Thyroid gland (tissue), 4 donors: ENCODE results near the gene CHN2. TPM values are rescaled to one million over a fixed set of nuclear protein-coding genes. Genes with fewer than 3 reads are reported as not detected.

ENCODE experiments used
- DNase-seq, 2 donors: peaks; one replicate each; pipeline ENCODE4 v3.0.0-alpha.2; 2019
- H3K27ac ChIP-seq, 3 donors: fragments of 200-600 bp; sonication (generic); 1 replicate in 2 of 3; 2 replicates in 1 of 3; pipeline ENCODE4 v1.5.1; 2016 to 2019; ENCODE audit warnings: mild to moderate bottlenecking in 1 of 3, moderate library complexity in 1 of 3
- H3K27me3 ChIP-seq: fragments of 200-600 bp; sonication (generic); one replicate; pipeline ENCODE4 v1.5.1; 2019
- H3K36me3 ChIP-seq, 2 donors: fragments of 200-600 bp; sonication (generic); one replicate each; pipeline ENCODE4 v1.5.1; 2016 to 2019
- H3K4me1 ChIP-seq, 2 donors: fragments of 200-600 bp; sonication (generic); one replicate each; pipeline ENCODE4 v1.5.1; 2017 to 2019
- H3K4me3 ChIP-seq, 3 donors: fragments of 200-600 bp; sonication (generic); replicated peaks in 1 of 3; 1 replicate in 2 of 3; 2 replicates in 1 of 3; pipeline ENCODE4 v1.5.1; 2016; ENCODE audit warnings: mild to moderate bottlenecking in 1 of 3
- H3K9me3 ChIP-seq: fragments of 200-600 bp; sonication (generic); one replicate; pipeline ENCODE4 v1.5.1; 2017
- POLR2A ChIP-seq, 2 donors: fragments of 450-650 bp; IDR thresholded peaks; one replicate each; pipeline ENCODE4 v1.6.1; 2017; ENCODE audit warnings: antibody characterized with exemption in 2 of 2, mild to moderate bottlenecking in 2 of 2, moderate library complexity in 1 of 2
- WGBS, 2 donors: methylation state at CpG; one replicate each; pipeline ENCODE4 v1.1.5; 2017; 5-methylcytosine and 5-hydroxymethylcytosine counted together
- intact Hi-C: fragments of 100-400 bp; cut with DNase I; formaldehyde crosslinking; loops from one replicate; pipeline ENCODE4 v1.15.1; 2023
- total RNA-seq, 4 donors: library from RNA; depleted of rRNA; stranded (reverse); fragments of >200 nt; gene quantifications; one replicate each; pipeline ENCODE4 v1.2.3, GENCODE V29; 2016
- TF ChIP-seq, protein P1 (sequence below), 6 experiments: fragments of 200-600 bp in 3 of 6; fragments of 450-650 bp in 3 of 6; sonication (generic) in 3 of 6; IDR thresholded peaks; one replicate each; pipeline ENCODE4 v1.5.1; 2016 to 2019; ENCODE audit warnings: antibody characterized with exemption in 6 of 6, mild to moderate bottlenecking in 2 of 6, inconsistent platforms in 1 of 6, moderate library complexity in 1 of 6

The CHN2 gene
- total RNA-seq, 4 donors from 2014 or later, result 11.7 to 54.3 (median 41.4) TPM

DNA sequence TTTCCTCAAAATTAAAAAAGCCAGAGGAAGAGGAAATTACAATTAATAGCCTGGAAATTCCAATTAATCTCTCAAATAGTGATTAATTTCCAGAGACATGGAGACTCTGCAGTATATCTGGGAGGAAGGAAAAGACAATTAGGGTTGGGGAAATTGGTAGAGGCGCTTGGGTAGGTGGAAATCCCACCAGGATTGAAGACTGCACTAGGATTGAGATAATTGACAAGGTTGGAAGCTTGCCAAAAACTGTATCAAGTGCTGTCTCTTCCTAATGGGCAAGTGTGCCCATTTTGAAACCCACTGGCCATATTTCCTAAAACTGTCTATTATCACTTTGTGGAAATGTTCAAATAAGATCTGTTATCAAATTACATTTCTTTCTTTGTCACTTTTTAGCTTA is 21.6 kb downstream of the CHN2 start:
- Histone ChIP-seq H3K4me1 (no peaks in the 10 kb centered on the region), H3K9me3 (no peaks in the 10 kb centered on the region), H3K27me3 (no peaks in the 10 kb centered on the region), H3K4me3 (no peak overlapping the region), H3K27ac (no peak overlapping the region), H3K36me3 (no peaks in the 10 kb centered on the region)
- 75 to 87% methylated on average over 1 of the region's 1 CpG for WGBS, 2 donors
- intact Hi-C loops, result no loop called here
- TF ChIP-seq, protein P1, sequence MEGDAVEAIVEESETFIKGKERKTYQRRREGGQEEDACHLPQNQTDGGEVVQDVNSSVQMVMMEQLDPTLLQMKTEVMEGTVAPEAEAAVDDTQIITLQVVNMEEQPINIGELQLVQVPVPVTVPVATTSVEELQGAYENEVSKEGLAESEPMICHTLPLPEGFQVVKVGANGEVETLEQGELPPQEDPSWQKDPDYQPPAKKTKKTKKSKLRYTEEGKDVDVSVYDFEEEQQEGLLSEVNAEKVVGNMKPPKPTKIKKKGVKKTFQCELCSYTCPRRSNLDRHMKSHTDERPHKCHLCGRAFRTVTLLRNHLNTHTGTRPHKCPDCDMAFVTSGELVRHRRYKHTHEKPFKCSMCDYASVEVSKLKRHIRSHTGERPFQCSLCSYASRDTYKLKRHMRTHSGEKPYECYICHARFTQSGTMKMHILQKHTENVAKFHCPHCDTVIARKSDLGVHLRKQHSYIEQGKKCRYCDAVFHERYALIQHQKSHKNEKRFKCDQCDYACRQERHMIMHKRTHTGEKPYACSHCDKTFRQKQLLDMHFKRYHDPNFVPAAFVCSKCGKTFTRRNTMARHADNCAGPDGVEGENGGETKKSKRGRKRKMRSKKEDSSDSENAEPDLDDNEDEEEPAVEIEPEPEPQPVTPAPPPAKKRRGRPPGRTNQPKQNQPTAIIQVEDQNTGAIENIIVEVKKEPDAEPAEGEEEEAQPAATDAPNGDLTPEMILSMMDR (IDR thresholded peaks at IDR 0.05), result no peak
- no peak for DNase-seq

GRCh38 chr7:29217113-29217512 is 22.5 kb downstream of the CHN2 start:
- no peaks in the 10 kb centered on the region for H3K27me3 ChIP-seq
- DNase-seq, result no peak
- 42 to 44% methylated on average over 2 of the region's 2 CpGs for WGBS, 2 donors
- intact Hi-C loops, result no loop called here
- no peaks in the 10 kb centered on the region for H3K9me3 ChIP-seq
- no peak overlapping the region for H3K4me3 ChIP-seq
- no peak overlapping the region for H3K27ac ChIP-seq
- no peaks in the 10 kb centered on the region for H3K36me3 ChIP-seq
- H3K4me1 ChIP-seq, result no peaks in the 10 kb centered on the region
- TF ChIP-seq POLR2A (IDR thresholded peaks at IDR 0.05), result no peak
- TF ChIP-seq, protein P1 (IDR thresholded peaks at IDR 0.05), result no peak

DNA sequence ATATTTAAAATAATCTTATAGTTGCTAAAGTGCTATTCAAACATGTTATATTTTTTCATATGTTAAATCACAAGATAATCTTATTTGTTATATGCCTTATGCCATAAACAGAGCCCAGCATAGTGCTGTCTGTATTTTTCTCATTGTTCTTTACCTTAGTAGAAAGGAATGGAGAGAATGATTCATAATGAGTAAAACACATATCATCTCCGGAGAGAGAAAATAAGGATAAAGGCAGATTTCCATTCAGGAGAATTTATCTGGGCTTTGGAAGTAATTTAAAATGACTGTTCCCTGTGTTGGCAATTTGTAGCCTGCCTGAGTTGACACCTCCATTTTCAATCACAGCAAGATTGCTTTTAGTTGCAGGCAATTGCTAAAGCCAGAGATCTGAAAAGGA is 30.2 kb downstream of the CHN2 start:
- intact Hi-C loops, result no loop called here
- Histone ChIP-seq H3K27me3 (no peaks in the 10 kb centered on the region), H3K27ac (no peak overlapping the region), H3K4me1 (peaks cover 5 to 9% of the 10 kb centered on the region in 2 donors), H3K9me3 (no peaks in the 10 kb centered on the region), H3K4me3 (no peak overlapping the region), H3K36me3 (no peaks in the 10 kb centered on the region)
- WGBS, 2 donors, result 88 to 93% methylated on average over 1 of the region's 1 CpG
- DNase-seq, result no peak
- TF ChIP-seq POLR2A (IDR thresholded peaks at IDR 0.05), result no peak
- TF ChIP-seq, protein P1 (IDR thresholded peaks at IDR 0.05), result no peak

DNA sequence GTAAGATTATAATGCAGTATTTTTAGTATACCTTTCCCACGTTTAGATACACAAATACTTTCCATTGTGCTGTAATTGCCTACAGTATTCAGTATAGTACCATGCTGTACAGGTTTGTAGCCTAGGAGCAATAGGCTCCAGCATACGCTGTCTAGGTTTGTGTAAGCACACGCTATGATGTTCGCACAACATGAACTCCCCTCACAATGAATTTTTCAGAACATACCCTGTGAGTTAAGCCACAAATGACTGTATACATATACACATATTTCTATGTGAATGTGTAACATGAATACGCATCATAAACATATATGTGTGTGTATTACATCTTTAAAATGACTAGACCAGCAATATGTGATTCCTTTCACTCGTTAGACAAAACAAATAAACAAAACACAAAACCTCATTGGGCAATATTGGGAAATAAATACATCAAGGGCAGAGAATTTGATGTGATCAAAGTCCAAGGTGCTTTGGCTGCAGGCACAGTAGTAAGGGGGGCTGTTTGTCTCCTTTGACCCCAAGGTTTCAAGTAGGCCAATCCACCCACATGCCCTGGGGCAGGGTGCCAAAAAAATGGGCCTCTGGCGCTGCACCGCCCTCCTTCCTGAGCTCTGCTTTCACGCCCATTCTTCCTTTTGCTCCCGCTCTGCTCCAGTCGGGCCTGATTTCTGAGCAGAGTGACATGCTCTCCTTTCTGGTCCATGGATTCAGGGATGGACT is 33.9 kb downstream of the CHN2 start:
- WGBS, 2 donors, result 63 to 77% methylated on average over 11 of the region's 11 CpGs

GRCh38 chr7:29229066-29229465 is 34.5 kb downstream of the CHN2 start:
- TF ChIP-seq, protein P1 (IDR thresholded peaks at IDR 0.05), result no peak
- TF ChIP-seq POLR2A (IDR thresholded peaks at IDR 0.05), result no peak
- H3K4me3 ChIP-seq, result no peak overlapping the region
- 69 to 74% methylated on average over 2 of the region's 2 CpGs for WGBS, 2 donors

More for the DNA sequence above, 33.9 kb downstream of the CHN2 start:
- H3K4me1 ChIP-seq, result peaks cover 5 to 14% of the 10 kb centered on the region in 2 donors
- H3K27ac ChIP-seq, result peak overlapping the region in 2 of 3 donors; percentile 12 to 44
- H3K36me3 ChIP-seq, result no peaks in the 10 kb centered on the region
- H3K27me3 ChIP-seq, result no peaks in the 10 kb centered on the region
- intact Hi-C loops, result no loop called here
- DNase-seq, result peak; percentile 81 to 82
- no peaks in the 10 kb centered on the region for H3K9me3 ChIP-seq
- TF ChIP-seq POLR2A (IDR thresholded peaks at IDR 0.05), result no peak
- H3K4me3 ChIP-seq, result no peak overlapping the region

More at GRCh38 chr7:29229066-29229465, 34.5 kb downstream of the CHN2 start:
- intact Hi-C loops, result no loop called here
- Histone ChIP-seq H3K27me3 (no peaks in the 10 kb centered on the region), H3K9me3 (no peaks in the 10 kb centered on the region), H3K36me3 (no peaks in the 10 kb centered on the region), H3K4me1 (peaks cover 5 to 14% of the 10 kb centered on the region in 2 donors), H3K27ac (peak overlapping the region in 2 of 3 donors; percentile 12 to 44)
- no peak for DNase-seq
